Kidney (tissue), 14 donors: ENCODE data around the gene PLEKHM2. TPM values are rescaled to one million over a fixed set of nuclear protein-coding genes. Genes with fewer than 3 reads are reported as not detected.

Experiments used
- DNase-seq, 5 donors: peaks; one replicate each; pipeline ENCODE4 v3.0.0-alpha.2; 2013 to 2020
- FAIRE-seq: peaks from 2 replicates; lab custom pipeline; 2012; peaks lifted over from hg19 to GRCh38; lab: Jason Lieb, UNC
- H3K27ac ChIP-seq, 2 donors: one replicate each; pipeline ENCODE4 v1.7.0; 2013; ENCODE audit warnings: low read depth in 2 of 2, low read length in 2 of 2, inconsistent platforms in 1 of 2
- H3K27me3 ChIP-seq: one replicate; pipeline ENCODE4 v1.7.1; 2013; ENCODE audit warnings: low read length, inconsistent platforms; ENCODE audit not compliant: control insufficient read depth, insufficient read depth
- H3K36me3 ChIP-seq, 3 donors: one replicate each; pipeline versions ENCODE4 v1.7.0 to v1.7.1; 2013; ENCODE audit warnings: low read length in 3 of 3, control low read depth in 1 of 3, inconsistent platforms in 1 of 3; ENCODE audit not compliant: insufficient read depth in 3 of 3, control insufficient read depth in 2 of 3
- H3K4me1 ChIP-seq, 3 donors: one replicate each; pipeline versions ENCODE4 v1.7.0 to v1.7.1; 2013; ENCODE audit warnings: low read length in 3 of 3, inconsistent platforms in 1 of 3, low read depth in 1 of 3; ENCODE audit not compliant: control insufficient read depth in 2 of 3, insufficient read depth in 2 of 3
- H3K4me3 ChIP-seq, 3 donors: one replicate each; pipeline versions ENCODE4 v1.7.0 to v1.8.1; 2013; ENCODE audit warnings: low read length in 3 of 3, control low read depth in 1 of 3, inconsistent platforms in 1 of 3
- H3K9ac ChIP-seq, 3 donors: one replicate each; pipeline versions ENCODE4 v1.7.0 to v1.7.1; 2013; ENCODE audit warnings: low read length in 3 of 3, control low read depth in 1 of 3, inconsistent platforms in 1 of 3
- H3K9me3 ChIP-seq, 3 donors: one replicate each; pipeline versions ENCODE4 v1.7.0 to v1.7.1; 2013; ENCODE audit warnings: low read length in 3 of 3, control low read depth in 1 of 3, inconsistent platforms in 1 of 3; ENCODE audit not compliant: control insufficient read depth in 2 of 3, insufficient read depth in 1 of 3
- intact Hi-C: fragments of 100-400 bp; cut with DNase I; formaldehyde crosslinking; loops from one replicate; pipeline ENCODE4 v1.11.1; 2022
- polyA plus RNA-seq: library from polyadenylated mRNA; stranded (reverse); fragments of 350-450 nt; fragmentation: Illumina TruSeq; extraction: RNeasy Lipid Tissue Mini Kit (QIAGEN cat#74804); gene quantifications from one replicate; pipeline ENCODE4 v1.2.3, GENCODE V29; 2014; ENCODE audit warnings: low read depth, low replicate concordance; ENCODE audit not compliant: insufficient read depth
- total RNA-seq: library from RNA; stranded (reverse); fragmentation: NEBNext Ultra II Directional; extraction: Animal tissue kit (Norgen Biotek cat#: 25700); gene quantifications from one replicate; pipeline ENCODE4 v1.2.1, GENCODE V29; 2021
- TF ChIP-seq, protein P1 (sequence below): IDR thresholded peaks from 3 replicates; pipeline ENCODE4 v1.5.1; 2012; ENCODE audit warnings: mild to moderate bottlenecking, moderate library complexity, borderline replicate concordance; ENCODE audit not compliant: insufficient read depth; ENCODE audit errors: extremely low read depth
- donor health status: control.
- donor health status: control.
- donor health status: control.
- donor health status: control.
- donor health status: control.
- donor health status: DM: yes; HTN: yes; CAD: no.
- donor health status: Normal renal cell carcinoma (clear cell type).

The PLEKHM2 gene
- total and polyA plus RNA-seq, 2 donors from 2014 or later, result 21.7 to 65.7 TPM

DNA sequence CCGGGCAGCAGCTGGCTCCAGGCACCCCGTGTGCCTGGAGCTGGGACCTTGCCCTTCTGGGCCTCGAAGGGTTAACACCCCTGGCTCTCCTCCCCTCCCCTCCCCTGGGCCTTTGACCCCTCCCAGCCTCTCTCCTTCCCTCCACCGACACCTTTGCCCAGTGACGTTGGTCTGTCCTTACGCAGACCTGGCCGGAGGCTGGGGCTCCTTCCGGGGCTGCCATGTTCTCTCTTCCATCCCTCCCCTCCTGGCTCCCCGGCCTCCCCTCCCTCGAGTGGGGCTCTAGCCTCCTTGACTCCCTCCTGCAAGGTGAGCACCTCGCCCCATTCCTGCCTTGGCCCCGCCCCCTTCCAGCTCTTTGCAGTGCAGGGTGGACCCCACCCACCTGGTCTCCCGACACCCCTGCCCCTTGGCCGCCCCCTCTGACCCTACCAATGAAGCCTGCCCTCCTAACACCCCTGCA lies 58.2 kb downstream of the PLEKHM2 start, which contains the start of gene TMEM82:
TSS of gene TMEM82 (plus strand) at position 161 of the 463 bp plus-strand sequence. CDS start at position 222, 61 bp downstream.
- DNase-seq (peak in 1 of 5 donors; percentile 79), FAIRE-seq (no peak)
- intact Hi-C loops, result no loop called here
- Histone ChIP-seq H3K4me1 (peaks cover 0 to 9% (median 3%) of the 10 kb centered on the region in 3 donors), H3K4me3 (peak within 1 kb of the TSS in 1 of 3 donors; percentile 51), H3K27me3 (no peaks in the 10 kb centered on the region), H3K9ac (peak within 1 kb of the TSS in 1 of 3 donors; percentile 51), H3K27ac (no peak within 1 kb of the TSS), H3K9me3 (no peaks in the 10 kb centered on the region), H3K36me3 (no peaks in the 10 kb centered on the region)
- TF ChIP-seq, protein P1, sequence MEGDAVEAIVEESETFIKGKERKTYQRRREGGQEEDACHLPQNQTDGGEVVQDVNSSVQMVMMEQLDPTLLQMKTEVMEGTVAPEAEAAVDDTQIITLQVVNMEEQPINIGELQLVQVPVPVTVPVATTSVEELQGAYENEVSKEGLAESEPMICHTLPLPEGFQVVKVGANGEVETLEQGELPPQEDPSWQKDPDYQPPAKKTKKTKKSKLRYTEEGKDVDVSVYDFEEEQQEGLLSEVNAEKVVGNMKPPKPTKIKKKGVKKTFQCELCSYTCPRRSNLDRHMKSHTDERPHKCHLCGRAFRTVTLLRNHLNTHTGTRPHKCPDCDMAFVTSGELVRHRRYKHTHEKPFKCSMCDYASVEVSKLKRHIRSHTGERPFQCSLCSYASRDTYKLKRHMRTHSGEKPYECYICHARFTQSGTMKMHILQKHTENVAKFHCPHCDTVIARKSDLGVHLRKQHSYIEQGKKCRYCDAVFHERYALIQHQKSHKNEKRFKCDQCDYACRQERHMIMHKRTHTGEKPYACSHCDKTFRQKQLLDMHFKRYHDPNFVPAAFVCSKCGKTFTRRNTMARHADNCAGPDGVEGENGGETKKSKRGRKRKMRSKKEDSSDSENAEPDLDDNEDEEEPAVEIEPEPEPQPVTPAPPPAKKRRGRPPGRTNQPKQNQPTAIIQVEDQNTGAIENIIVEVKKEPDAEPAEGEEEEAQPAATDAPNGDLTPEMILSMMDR, result no peak

DNA sequence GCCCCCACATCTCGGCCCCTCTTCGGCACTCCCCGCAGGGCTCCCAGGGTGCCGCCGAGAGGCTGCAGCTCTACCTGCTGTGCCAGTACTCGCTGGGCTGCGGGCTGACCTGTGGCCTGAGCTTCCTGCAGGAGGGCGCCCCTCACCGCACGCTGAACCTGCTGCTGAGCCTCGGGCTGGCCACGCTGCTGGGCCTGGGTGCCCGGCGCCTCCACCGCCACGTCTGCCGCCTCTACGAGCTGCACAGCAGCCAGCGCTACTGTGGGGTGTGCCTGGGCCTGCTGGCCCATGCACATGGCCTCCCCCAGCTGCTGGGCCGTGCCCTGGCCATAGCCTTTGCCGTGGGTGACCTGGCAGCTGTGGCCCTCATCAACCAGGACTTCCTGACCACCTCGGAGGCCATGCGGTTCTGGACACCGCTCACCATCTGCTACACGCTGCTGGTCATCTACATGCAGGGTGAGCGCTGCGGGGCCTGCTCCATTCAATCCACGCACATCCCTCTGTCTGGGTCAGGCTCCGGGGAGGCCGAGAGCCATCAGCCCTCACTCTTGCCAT lies 60.1 kb downstream of the PLEKHM2 start:
- DNase-seq (peak in 1 of 5 donors; percentile 67), FAIRE-seq (no peak)
- TF ChIP-seq, protein P1, result no peak
- Histone ChIP-seq H3K27me3 (no peaks in the 10 kb centered on the region), H3K4me1 (peaks cover 0 to 9% (median 3%) of the 10 kb centered on the region in 3 donors), H3K4me3 (no peak overlapping the region), H3K9ac (no peak overlapping the region), H3K9me3 (no peaks in the 10 kb centered on the region), H3K27ac (no peak overlapping the region), H3K36me3 (no peaks in the 10 kb centered on the region)
- intact Hi-C loops, result no loop called here

DNA sequence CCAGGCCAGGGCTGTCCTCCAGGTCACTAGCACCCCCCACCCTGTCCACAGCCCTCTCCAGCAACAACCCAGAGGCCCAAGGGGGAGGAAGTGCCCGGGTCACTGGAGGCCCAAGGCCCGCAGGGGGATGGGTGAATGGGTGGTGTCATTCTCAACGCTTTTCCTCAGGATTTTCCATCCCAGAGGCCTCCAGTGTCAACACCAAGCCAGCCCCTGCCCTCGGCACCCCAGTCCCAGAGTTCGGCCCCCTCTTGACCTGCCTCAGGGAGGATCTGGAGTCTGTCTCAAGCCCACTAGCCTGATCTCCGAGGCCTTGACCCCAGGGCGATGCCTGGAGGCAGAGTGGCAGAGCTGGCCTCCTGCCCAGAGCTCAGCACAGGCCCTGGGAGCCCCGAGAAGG lies 63.3 kb downstream of the PLEKHM2 start:
- Histone ChIP-seq H3K9ac (no peak overlapping the region), H3K27me3 (no peaks in the 10 kb centered on the region), H3K27ac (no peak overlapping the region), H3K4me3 (no peak overlapping the region), H3K36me3 (no peaks in the 10 kb centered on the region), H3K9me3 (no peaks in the 10 kb centered on the region), H3K4me1 (peaks cover 0 to 15% (median 0%) of the 10 kb centered on the region in 3 donors)
- DNase-seq (peak in 1 of 5 donors; percentile 71), FAIRE-seq (no peak)
- TF ChIP-seq, protein P1, result no peak
- intact Hi-C loops, result no loop called here

DNA sequence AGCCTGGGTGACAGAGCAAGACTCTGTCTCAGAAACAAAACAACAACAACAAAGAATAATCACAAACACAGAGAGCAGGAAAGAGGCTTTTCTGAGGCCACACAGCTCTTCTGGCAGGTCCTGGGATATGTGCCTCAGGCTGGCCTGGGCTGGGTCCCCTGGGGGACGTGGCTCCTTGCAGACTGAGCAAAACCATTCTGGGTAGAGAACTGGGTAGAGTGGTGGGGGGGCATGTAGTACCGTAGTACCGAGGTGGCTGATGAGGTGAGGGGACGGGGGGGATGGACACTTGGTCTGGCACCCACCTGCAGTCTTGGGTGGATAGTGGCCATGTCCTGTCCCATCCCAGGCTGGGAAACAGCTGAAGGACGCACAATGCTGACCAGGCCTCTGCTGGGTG lies 64.1 kb downstream of the PLEKHM2 start:
- H3K9ac ChIP-seq, result no peak overlapping the region
- no peak overlapping the region for H3K27ac ChIP-seq
- no peaks in the 10 kb centered on the region for H3K27me3 ChIP-seq
- FAIRE-seq (no peak), DNase-seq (peak in 1 of 5 donors; percentile 61)
- intact Hi-C loops, result no loop called here
- H3K4me3 ChIP-seq, result no peak overlapping the region
- TF ChIP-seq, protein P1, result no peak
- no peaks in the 10 kb centered on the region for H3K9me3 ChIP-seq
- peaks cover 0 to 15% (median 0%) of the 10 kb centered on the region in 3 donors for H3K4me1 ChIP-seq
- no peaks in the 10 kb centered on the region for H3K36me3 ChIP-seq
